K562 (cell line): Measurements from ENCODE around the gene WASF3. TPM values are rescaled to one million over a fixed set of nuclear protein-coding genes. Genes with fewer than 3 reads are reported as not detected.

Experiments used
- ATAC-seq: fragments of 200-7000 bp; cut with Tn5 transposase; 3 replicates; pipeline ENCODE4 v1.9.1; 2020; ENCODE audit warnings: moderate library complexity
- BruUV-seq: library from RNA; stranded (reverse); fragments of 400-500 nt; replicated peaks from 2 replicates; lab custom pipeline; 2021; lab: Mats Ljungman, UMichigan
- CTCF ChIA-PET: fragments of 300-600 bp; formaldehyde crosslinking; extraction: SDS; loops from one replicate; lab custom pipeline; 2021; ENCODE audit warnings: low intra/inter-chr PET ratio; lab: Yijun Ruan, JAX
- POLR2A ChIA-PET: fragments of 300-600, 350-650 bp; sonication (Branson Sonifier 250); formaldehyde crosslinking; extraction: SDS; loops from one replicate; lab custom pipeline; 2021; ENCODE audit warnings: antibody characterized with exemption, inconsistent platforms; lab: Yijun Ruan, JAX
- DNase-seq, 4 experiments: peaks; one replicate each; pipeline versions ENCODE4 v3.0.0 to v3.0.0-alpha.2; 2011 to 2018; ENCODE audit warnings: low spot score in 3 of 4, mixed read lengths in 3 of 4; ENCODE audit errors: extremely low read depth in 1 of 4
- FAIRE-seq: peaks from 2 replicates; lab custom pipeline; 2011; peaks lifted over from hg19 to GRCh38; lab: Jason Lieb, UNC
- H2AFZ ChIP-seq: 2 replicates; pipeline ENCODE4 v1.6.0; 2011; ENCODE audit warnings: low read depth, low read length, control low read depth, inconsistent platforms
- H3K27ac ChIP-seq: fragments of 200-600 bp; 3 replicates; pipeline ENCODE4 v1.8.0; 2011; ENCODE audit warnings: low read depth, mild to moderate bottlenecking, control low read depth, inconsistent platforms, low read length, moderate library complexity, mixed read lengths; ENCODE audit errors: extremely low read depth
- H3K27me3 ChIP-seq, 2 experiments: fragments of 300-600 bp in 1 of 2; 2 replicates in 1 of 2; 3 replicates in 1 of 2; pipeline versions ENCODE4 v1.6.0 to v1.8.0; 2011; ENCODE audit warnings: inconsistent platforms in 2 of 2, low read length in 2 of 2, mild to moderate bottlenecking in 1 of 2, mixed read lengths in 1 of 2, moderate library complexity in 1 of 2; ENCODE audit not compliant: control insufficient read depth in 2 of 2, insufficient read depth in 2 of 2
- H3K36me3 ChIP-seq: fragments of 300-600 bp; 3 replicates; pipeline ENCODE4 v1.8.0; 2011; ENCODE audit warnings: mild to moderate bottlenecking, low read length, inconsistent platforms; ENCODE audit not compliant: control insufficient read depth, insufficient read depth
- H3K4me1 ChIP-seq, 2 experiments: fragments of 200-600 bp in 1 of 2; replicated peaks in 1 of 2; 2 replicates in 1 of 2; 3 replicates in 1 of 2; pipeline versions ENCODE4 v1.5.1 to v1.8.0; 2011; ENCODE audit warnings: inconsistent platforms in 2 of 2, low read length in 2 of 2, mild to moderate bottlenecking in 1 of 2, mixed read lengths in 1 of 2, moderate library complexity in 1 of 2; ENCODE audit not compliant: control insufficient read depth in 2 of 2, insufficient read depth in 2 of 2
- H3K4me2 ChIP-seq: 2 replicates; pipeline ENCODE4 v1.6.1; 2011; ENCODE audit warnings: low read length, control low read depth, inconsistent platforms, mixed read lengths; ENCODE audit not compliant: insufficient read depth
- H3K4me3 ChIP-seq: fragments of 200-600 bp; sonication (generic), shearing (Covaris generic); 2 replicates; pipeline ENCODE4 v1.5.1; 2016; ENCODE audit warnings: control low read depth, inconsistent platforms
- H3K79me2 ChIP-seq: fragments of 200-600 bp; 3 replicates; pipeline ENCODE4 v1.8.0; 2011; ENCODE audit warnings: low read length, inconsistent platforms; ENCODE audit not compliant: control insufficient read depth, insufficient read depth
- H3K9ac ChIP-seq, 2 experiments: 2 replicates each; pipeline versions ENCODE4 v1.6.0 to v1.6.1; 2011; ENCODE audit warnings: low read depth in 2 of 2, low read length in 2 of 2, control low read depth in 1 of 2, inconsistent platforms in 1 of 2, mild to moderate bottlenecking in 1 of 2, mixed read lengths in 1 of 2; ENCODE audit not compliant: insufficient read depth in 1 of 2
- H3K9me1 ChIP-seq: one replicate; pipeline ENCODE4 v1.6.0; 2011; ENCODE audit warnings: inconsistent platforms, mild to moderate bottlenecking, low read length, moderate library complexity; ENCODE audit not compliant: control insufficient read depth, insufficient read depth
- H3K9me3 ChIP-seq: replicated peaks from 2 replicates; pipeline ENCODE4 v1.5.1; 2011; ENCODE audit warnings: low read depth, low read length, inconsistent platforms; ENCODE audit not compliant: control insufficient read depth, insufficient read depth
- H4K20me1 ChIP-seq: replicated peaks from 2 replicates; pipeline ENCODE4 v1.6.1; 2011; ENCODE audit warnings: low read length, inconsistent platforms, mixed read lengths; ENCODE audit not compliant: control insufficient read depth, insufficient read depth
- CBX5 ChIP-seq: IDR thresholded peaks from 2 replicates; pipeline ENCODE4 v1.6.1; 2014; ENCODE audit warnings: low read depth, borderline replicate concordance
- EGR1 ChIP-seq: fragments of 450-650 bp; conservative IDR thresholded peaks from 2 replicates; pipeline ENCODE4 v1.6.1; 2017; ENCODE audit warnings: mild to moderate bottlenecking
- ETV5 ChIP-seq: sonication (generic); formaldehyde crosslinking; IDR thresholded peaks from 2 replicates; pipeline ENCODE4 v1.4.0; 2020; ENCODE audit warnings: low read depth, mild to moderate bottlenecking, missing genetic modification reagents
- KLF16 ChIP-seq: IDR thresholded peaks from 2 replicates; pipeline ENCODE4 v1.6.1; 2016; ENCODE audit warnings: antibody characterized with exemption
- ZC3H4 ChIP-seq: sonication (generic); formaldehyde crosslinking; IDR thresholded peaks from 2 replicates; pipeline ENCODE4 v1.9.0; 2021; ENCODE audit warnings: missing genetic modification reagents, borderline replicate concordance
- ZNF586 ChIP-seq: fragments of 450-650 bp; formaldehyde crosslinking; conservative IDR thresholded peaks from 2 replicates; pipeline ENCODE4 v1.4.0; 2020; ENCODE audit warnings: mild to moderate bottlenecking, moderate library complexity
- ZNF77 ChIP-seq: fragments of 250-450 bp; sonication (Bioruptor Pico); IDR thresholded peaks from 2 replicates; pipeline ENCODE4 v1.5.0; 2020
- WGBS: fragments of 100-300 bp; shearing (Covaris generic); methylation state at CpG from one replicate; pipeline ENCODE4 v1.1.6; 2016; ENCODE audit warnings: low coverage, mixed read lengths; ENCODE audit not compliant: insufficient coverage; ENCODE audit errors: missing lambda C conversion rate; 5-methylcytosine and 5-hydroxymethylcytosine counted together
- in situ Hi-C: fragments of 300-500 bp; cut with MboI; formaldehyde crosslinking; loops from 4 replicates; pipeline ENCODE4 v1.15.0; 2018; ENCODE audit warnings: inconsistent platforms, mixed read lengths
- intact Hi-C: fragments of 100-400 bp; cut with micrococcal nuclease; formaldehyde crosslinking; loops from 2 replicates; pipeline ENCODE4 v1.14.2; 2022
- polyA plus RNA-seq, 8 experiments: library from polyadenylated mRNA; depleted of rRNA in 4 of 8; stranded (reverse) in 5 of 8; unstranded in 3 of 8; fragments of >200 nt; fragmentation: Nextera tagmentation in 2 of 8; fragmentation: Illumina TruSeq in 1 of 8; extraction: Ambion mirVana in 2 of 8; extraction: Trizol in 1 of 8; gene quantifications; 2 replicates each; pipeline versions ENCODE4 v1.2.1 to v1.2.3, GENCODE V29; 2011 to 2014; ENCODE audit warnings: inconsistent platforms in 1 of 8, missing spikeins in 1 of 8
- total RNA-seq, 7 experiments: library from RNA; depleted of rRNA in 6 of 7; stranded (reverse); fragments of >200 nt in 6 of 7; fragmentation: Illumina TruSeq in 2 of 7; extraction: Trizol in 2 of 7; gene quantifications; 2 replicates each; pipeline versions ENCODE4 v1.2.1 to v1.2.3, GENCODE V29; 2011 to 2021; ENCODE audit warnings: low replicate concordance in 1 of 7
- TF ChIP-seq, protein P1 (sequence below): fragments of 450-650 bp; formaldehyde crosslinking; IDR thresholded peaks from 2 replicates; pipeline ENCODE4 v1.4.0; 2022; ENCODE audit warnings: mild to moderate bottlenecking, moderate library complexity

WASF3 gene
- total and polyA plus RNA-seq, 9 of the 15 experiments (the other 6 are each of a cell fraction or from before 2014, with no cell fraction given): 0.04 to 0.43 (median 0.11) TPM

DNA sequence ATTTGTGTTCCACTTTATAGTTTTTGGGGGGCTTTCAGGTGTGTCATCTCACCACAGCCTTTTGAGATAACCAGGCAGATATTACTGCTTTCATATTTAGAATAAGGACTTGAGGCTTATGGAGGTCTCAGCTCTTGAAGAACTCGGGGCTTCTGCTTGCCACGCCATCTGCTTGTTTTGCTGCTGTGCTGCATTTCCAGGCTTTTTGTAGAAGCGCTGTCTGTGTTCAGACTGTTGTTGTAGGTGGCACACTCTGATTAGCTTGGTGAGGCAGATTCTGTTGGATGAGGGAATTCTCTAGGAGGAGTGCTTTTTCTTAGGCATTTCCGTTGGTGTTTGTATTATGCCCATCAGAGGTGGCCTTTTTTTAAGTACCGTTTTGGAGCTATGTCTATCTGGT lies 57.2 kb downstream of the WASF3 start:
- WGBS: 0% methylated on average over 5 of the region's 5 CpGs
- H3K4me1 ChIP-seq: no peaks in the 10 kb centered on the region
- in situ Hi-C loops (no loop called here), intact Hi-C loops (no loop called here)
- FAIRE-seq (no peak), DNase-seq (no peak), ATAC-seq (no peak)
- H3K9me1 ChIP-seq: no peaks in the 10 kb centered on the region
- H3K36me3 ChIP-seq: no peaks in the 10 kb centered on the region
- H3K79me2 ChIP-seq: no peaks in the 10 kb centered on the region
- ChIA-PET CTCF (no interaction called here), POLR2A (no interaction called here)
- H2AFZ ChIP-seq: no peak overlapping the region
- H3K4me2 ChIP-seq: no peak overlapping the region
- H3K27ac ChIP-seq: no peak overlapping the region
- TF ChIP-seq ZC3H4: no peak
- no peak for TF ChIP-seq ETV5 (CRISPR knock-in tag)
- no peak for TF ChIP-seq ZNF586
- TF ChIP-seq EGR1: no peak
- no peak for TF ChIP-seq CBX5
- TF ChIP-seq KLF16: no peak
- TF ChIP-seq, protein P1, sequence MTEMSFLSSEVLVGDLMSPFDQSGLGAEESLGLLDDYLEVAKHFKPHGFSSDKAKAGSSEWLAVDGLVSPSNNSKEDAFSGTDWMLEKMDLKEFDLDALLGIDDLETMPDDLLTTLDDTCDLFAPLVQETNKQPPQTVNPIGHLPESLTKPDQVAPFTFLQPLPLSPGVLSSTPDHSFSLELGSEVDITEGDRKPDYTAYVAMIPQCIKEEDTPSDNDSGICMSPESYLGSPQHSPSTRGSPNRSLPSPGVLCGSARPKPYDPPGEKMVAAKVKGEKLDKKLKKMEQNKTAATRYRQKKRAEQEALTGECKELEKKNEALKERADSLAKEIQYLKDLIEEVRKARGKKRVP (CRISPR knock-in tag): no peak
- TF ChIP-seq ZNF77: no peak
- no peak overlapping the region for H3K9ac ChIP-seq
- no peaks in the 10 kb centered on the region for H3K9me3 ChIP-seq
- no peak overlapping the region for H3K4me3 ChIP-seq
- no peaks in the 10 kb centered on the region for H3K27me3 ChIP-seq
- no TSS peak for BruUV-seq
- no peaks in the 10 kb centered on the region for H4K20me1 ChIP-seq
